HG03196 (cell line): Measurements from ENCODE around the gene GLCE.
"Not testable (repeated sequence)": the region's sequence is repeated elsewhere in the genome, so short reads cannot be mapped to it uniquely, and the experiment has no call there.

Experiments
- ATAC-seq: cut with Tn5 transposase; IDR thresholded peaks from one replicate; pipeline ENCODE4 v1.9.1; 2021; ENCODE audit not compliant: unreplicated experiment

The GLCE gene

GRCh38 chr15:69253156-69253555, 92.7 kb downstream of the GLCE start:
- no peak for ATAC-seq

GRCh38 chr15:69265347-69265955, 105.0 kb downstream of the GLCE start:
- no peak for ATAC-seq

GRCh38 chr15:69271217-69271616, 110.8 kb downstream of the GLCE start:
- no peak for ATAC-seq

- ATAC-seq, result no peak
These were observed 111.7 kb downstream of the GLCE start for GRCh38 chr15:69272139-69272538.

GRCh38 chr15:69272891-69273290, 112.5 kb downstream of the GLCE start:
- ATAC-seq, result no peak

GRCh38 chr15:69275074-69275670, 114.7 kb downstream of the GLCE start:
- no peak for ATAC-seq

- ATAC-seq, result no peak
These were observed 115.6 kb downstream of the GLCE start for GRCh38 chr15:69275933-69276560.

GRCh38 chr15:69277316-69277715, 116.9 kb downstream of the GLCE start:
- no peak for ATAC-seq

GRCh38 chr15:69279636-69280035, 119.2 kb downstream of the GLCE start:
- no peak for ATAC-seq

- ATAC-seq, result no peak
These were observed 120.3 kb downstream of the GLCE start for GRCh38 chr15:69280783-69281182.

GRCh38 chr15:69282104-69282743, 121.8 kb downstream of the GLCE start:
- no peak for ATAC-seq

- ATAC-seq, result no peak
These were observed 125.4 kb downstream of the GLCE start for GRCh38 chr15:69285834-69286233.

- no peak for ATAC-seq
These were observed 127.6 kb downstream of the GLCE start for GRCh38 chr15:69288011-69288410.

- ATAC-seq, result no peak
These were observed 128.3 kb downstream of the GLCE start for GRCh38 chr15:69288531-69289341.

- ATAC-seq, result no peak
These were observed 129.1 kb downstream of the GLCE start for GRCh38 chr15:69289342-69290146.

GRCh38 chr15:69290346-69291164, 130.1 kb downstream of the GLCE start:
- ATAC-seq, result no peak

- not testable (repeated sequence) for ATAC-seq
These were observed 131.2 kb downstream of the GLCE start for GRCh38 chr15:69291651-69292050.

GRCh38 chr15:69292826-69293420, 132.5 kb downstream of the GLCE start:
- no peak for ATAC-seq
